Testis (tissue), 3 donors: Measurements from ENCODE around the gene APOC3. TPM values are rescaled to one million over a fixed set of nuclear protein-coding genes. Genes with fewer than 3 reads are reported as not detected.

Experiments used
- DNase-seq: peaks from one replicate; pipeline ENCODE4 v3.0.0-alpha.2; 2019
- H3K27ac ChIP-seq, 2 donors: fragments of 200-600 bp; sonication (generic); one replicate each; pipeline ENCODE4 v1.5.1; 2019
- H3K27me3 ChIP-seq: fragments of 200-600 bp; sonication (generic); one replicate; pipeline ENCODE4 v1.5.1; 2019
- H3K36me3 ChIP-seq: fragments of 200-600 bp; sonication (generic); one replicate; pipeline ENCODE4 v1.5.1; 2017; ENCODE audit warnings: low read depth; ENCODE audit errors: missing control alignments
- H3K4me1 ChIP-seq: fragments of 200-600 bp; sonication (generic); one replicate; pipeline ENCODE4 v1.5.1; 2019
- H3K4me3 ChIP-seq, 2 donors: fragments of 200-600 bp; sonication (generic); one replicate each; pipeline ENCODE4 v1.5.1; 2017 to 2019
- H3K9me3 ChIP-seq: fragments of 200-600 bp; sonication (generic); one replicate; pipeline ENCODE4 v1.5.1; 2017
- POLR2A ChIP-seq: fragments of 450-650 bp; IDR thresholded peaks from one replicate; pipeline ENCODE4 v1.6.1; 2017; ENCODE audit warnings: antibody characterized with exemption, mild to moderate bottlenecking, moderate library complexity
- WGBS, 2 donors: methylation state at CpG; one replicate each; pipeline ENCODE4 v1.1.5; 2018; 5-methylcytosine and 5-hydroxymethylcytosine counted together
- intact Hi-C: fragments of 100-400 bp; cut with DNase I; formaldehyde crosslinking; loops from one replicate; pipeline ENCODE4 v1.15.1; 2023; ENCODE audit warnings: low total_unique reads
- polyA plus RNA-seq: library from polyadenylated mRNA; stranded (reverse); fragments of 350-450 nt; fragmentation: Illumina TruSeq; extraction: RNeasy Lipid Tissue Mini Kit (QIAGEN cat#74804); gene quantifications from one replicate; pipeline ENCODE4 v1.2.3, GENCODE V29; 2014; ENCODE audit warnings: low read depth, low replicate concordance; ENCODE audit not compliant: insufficient read depth
- total RNA-seq, 2 donors: library from RNA; depleted of rRNA; stranded (reverse); fragments of >200 nt; gene quantifications; one replicate each; pipeline ENCODE4 v1.2.3, GENCODE V29; 2016
- TF ChIP-seq, protein P1 (sequence below), 3 experiments: fragments of 450-650 bp in 2 of 3; fragments of 200-600 bp in 1 of 3; sonication (generic) in 1 of 3; IDR thresholded peaks; one replicate each; pipeline ENCODE4 v1.5.1; 2016 to 2019; ENCODE audit warnings: antibody characterized with exemption in 3 of 3, mild to moderate bottlenecking in 2 of 3, moderate library complexity in 1 of 3

Gene APOC3
- total and polyA plus RNA-seq, 3 donors from 2014 or later: 0.81 to 4.0 TPM; not detected in 1

DNA sequence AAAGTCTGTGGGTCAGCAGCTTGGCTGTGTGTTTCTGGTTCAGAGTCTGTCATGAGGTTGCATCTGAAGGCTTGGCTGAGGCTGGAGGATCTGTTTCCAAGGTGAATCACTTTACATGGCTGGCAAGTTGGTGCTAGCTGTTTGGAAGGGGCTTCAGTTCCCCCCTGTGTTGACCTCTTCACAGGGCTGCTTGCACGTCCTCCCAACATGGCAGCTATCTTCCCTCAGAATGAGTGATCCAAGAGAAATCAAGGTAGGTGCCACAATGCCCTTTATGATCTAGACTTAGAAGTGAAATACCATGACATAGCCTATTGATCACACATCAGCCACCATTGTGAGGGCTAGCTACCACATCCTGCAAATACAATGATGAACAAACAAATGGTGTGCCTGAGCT lies 16.5 kb upstream of the APOC3 start:
- TF ChIP-seq, protein P1, sequence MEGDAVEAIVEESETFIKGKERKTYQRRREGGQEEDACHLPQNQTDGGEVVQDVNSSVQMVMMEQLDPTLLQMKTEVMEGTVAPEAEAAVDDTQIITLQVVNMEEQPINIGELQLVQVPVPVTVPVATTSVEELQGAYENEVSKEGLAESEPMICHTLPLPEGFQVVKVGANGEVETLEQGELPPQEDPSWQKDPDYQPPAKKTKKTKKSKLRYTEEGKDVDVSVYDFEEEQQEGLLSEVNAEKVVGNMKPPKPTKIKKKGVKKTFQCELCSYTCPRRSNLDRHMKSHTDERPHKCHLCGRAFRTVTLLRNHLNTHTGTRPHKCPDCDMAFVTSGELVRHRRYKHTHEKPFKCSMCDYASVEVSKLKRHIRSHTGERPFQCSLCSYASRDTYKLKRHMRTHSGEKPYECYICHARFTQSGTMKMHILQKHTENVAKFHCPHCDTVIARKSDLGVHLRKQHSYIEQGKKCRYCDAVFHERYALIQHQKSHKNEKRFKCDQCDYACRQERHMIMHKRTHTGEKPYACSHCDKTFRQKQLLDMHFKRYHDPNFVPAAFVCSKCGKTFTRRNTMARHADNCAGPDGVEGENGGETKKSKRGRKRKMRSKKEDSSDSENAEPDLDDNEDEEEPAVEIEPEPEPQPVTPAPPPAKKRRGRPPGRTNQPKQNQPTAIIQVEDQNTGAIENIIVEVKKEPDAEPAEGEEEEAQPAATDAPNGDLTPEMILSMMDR (IDR thresholded peaks at IDR 0.05): no peak
- TF ChIP-seq POLR2A: no peak
- no peaks in the 10 kb centered on the region for H3K4me1 ChIP-seq
- no peak overlapping the region for H3K27ac ChIP-seq
- no peaks in the 10 kb centered on the region for H3K9me3 ChIP-seq
- WGBS, 2 donors: 100% methylated on average over 1 of the region's 1 CpG
- no peaks in the 10 kb centered on the region for H3K36me3 ChIP-seq
- intact Hi-C loops: no loop called here
- no peaks in the 10 kb centered on the region for H3K27me3 ChIP-seq
- no peak for DNase-seq
- H3K4me3 ChIP-seq: no peak overlapping the region

DNA sequence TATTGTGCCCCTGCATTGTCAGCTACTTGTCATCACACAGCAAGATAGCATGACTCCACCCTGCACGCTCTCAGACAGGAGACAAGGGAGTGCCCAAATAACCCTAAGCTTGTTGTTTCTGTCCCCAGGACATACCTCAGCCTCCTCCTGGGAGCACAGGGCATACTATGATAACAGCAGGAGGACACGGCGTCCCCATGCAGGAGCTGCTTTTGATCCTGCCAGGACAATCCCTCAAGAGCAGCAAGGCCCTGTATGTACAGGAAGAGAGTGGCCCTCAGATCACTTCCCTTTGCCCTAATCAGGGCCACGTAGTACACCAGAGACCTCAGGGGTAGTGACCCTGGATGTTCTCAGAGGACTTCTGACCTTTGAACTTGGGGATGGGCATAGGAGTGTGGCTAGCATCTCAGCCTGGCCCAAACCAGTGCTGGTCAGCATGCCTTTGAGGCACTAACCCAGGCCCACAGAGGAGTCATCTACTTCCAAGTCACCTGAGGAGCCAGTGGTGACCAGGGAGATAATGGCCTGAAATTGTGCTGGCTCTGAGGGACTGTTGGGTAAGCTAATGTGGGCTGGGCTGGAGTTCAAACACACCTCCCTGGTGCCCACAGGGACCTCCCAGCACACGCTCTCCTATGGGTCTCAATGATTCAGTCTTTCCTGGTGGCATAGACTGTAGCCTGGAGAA lies 15.8 kb upstream of the APOC3 start:
- whole genome bisulfite sequencing, 2 donors: 55 to 75% methylated on average over 4 to 5 of the region's 5 CpGs
- TF ChIP-seq, protein P1 (IDR thresholded peaks at IDR 0.05): no peak
- no peak for TF ChIP-seq POLR2A
- no peak for DNase-seq
- Histone ChIP-seq H3K27ac (no peak overlapping the region), H3K4me3 (no peak overlapping the region), H3K36me3 (no peaks in the 10 kb centered on the region), H3K9me3 (no peaks in the 10 kb centered on the region), H3K4me1 (no peaks in the 10 kb centered on the region), H3K27me3 (no peaks in the 10 kb centered on the region)
- intact Hi-C loops: no loop called here

DNA sequence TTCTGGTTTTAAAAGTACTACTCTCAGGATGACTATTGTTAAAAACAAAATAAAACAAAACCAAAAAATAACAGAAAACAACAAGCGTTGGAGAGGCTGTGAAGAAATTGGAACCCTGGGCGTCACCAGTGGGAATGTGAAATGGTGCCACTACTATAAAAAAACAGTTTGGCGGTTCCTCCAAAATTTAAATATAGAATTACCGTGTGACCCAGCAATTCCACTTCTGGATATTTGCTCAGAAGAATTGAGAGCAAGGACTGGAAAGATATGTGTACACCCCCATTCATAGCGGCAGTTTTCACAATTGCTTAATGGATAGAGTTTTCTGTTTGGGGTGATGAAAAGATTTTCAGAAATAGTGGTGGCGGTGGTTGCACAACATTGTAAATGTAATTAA lies 15.2 kb upstream of the APOC3 start:
- Histone ChIP-seq H3K27me3 (no peaks in the 10 kb centered on the region), H3K4me1 (no peaks in the 10 kb centered on the region), H3K36me3 (no peaks in the 10 kb centered on the region), H3K4me3 (no peak overlapping the region), H3K9me3 (no peaks in the 10 kb centered on the region), H3K27ac (no peak overlapping the region)
- TF ChIP-seq POLR2A: no peak
- TF ChIP-seq, protein P1 (IDR thresholded peaks at IDR 0.05): no peak
- intact Hi-C loops: no loop called here
- no peak for DNase-seq
- 89 to 93% methylated on average over 6 of the region's 6 CpGs for WGBS, 2 donors

DNA sequence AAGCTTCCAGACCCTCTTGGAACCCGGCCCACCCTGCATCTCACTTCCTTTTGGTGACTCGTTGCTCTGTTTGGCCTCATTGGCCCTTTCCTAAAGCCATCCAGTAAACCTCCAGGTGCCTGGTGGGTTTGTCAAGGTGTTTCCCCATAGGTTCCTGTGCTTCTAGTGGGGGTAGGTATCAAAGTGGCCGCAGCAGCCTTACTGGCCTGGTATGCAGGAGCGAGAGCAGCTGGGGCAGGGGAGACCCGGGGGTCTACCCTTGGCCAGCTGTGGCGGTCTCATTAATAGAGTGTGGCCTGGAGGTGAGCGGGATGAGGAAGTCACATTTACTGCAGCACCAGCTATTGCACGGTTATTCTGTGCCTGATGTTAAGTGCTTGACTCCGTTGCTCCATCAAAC lies 10.7 kb upstream of the APOC3 start:
- no peaks in the 10 kb centered on the region for H3K4me1 ChIP-seq
- no peak overlapping the region for H3K4me3 ChIP-seq
- H3K27me3 ChIP-seq: no peaks in the 10 kb centered on the region
- intact Hi-C loops: no loop called here
- DNase-seq: no peak
- H3K36me3 ChIP-seq: no peaks in the 10 kb centered on the region
- H3K9me3 ChIP-seq: no peaks in the 10 kb centered on the region
- no peak overlapping the region for H3K27ac ChIP-seq
- TF ChIP-seq, protein P1 (IDR thresholded peaks at IDR 0.05): no peak
- TF ChIP-seq POLR2A: no peak
- WGBS, 2 donors: 91 to 97% methylated on average over 9 of the region's 9 CpGs
